K562 treated with DMSO at 1 percent for 4 hours (cell line): ENCODE measurements around the gene RAB41. TPM values are rescaled to one million over a fixed set of nuclear protein-coding genes. Genes with fewer than 3 reads are reported as not detected.

Experiments
- total RNA-seq: library from RNA; unstranded; fragments of 300-600 nt; gene quantifications from 2 replicates; pipeline ENCODE4 v1.2.3, GENCODE V29; 2022; ENCODE audit not compliant: insufficient read depth

The RAB41 gene
- total RNA-seq = not detected in 2 replicates

GRCh38 chrX:70281951-70282350 lies at the start of gene RAB41:
TSS of gene RAB41 (plus strand) at chrX:70282172. CDS start at chrX:70282218, 46 bp downstream.

DNA sequence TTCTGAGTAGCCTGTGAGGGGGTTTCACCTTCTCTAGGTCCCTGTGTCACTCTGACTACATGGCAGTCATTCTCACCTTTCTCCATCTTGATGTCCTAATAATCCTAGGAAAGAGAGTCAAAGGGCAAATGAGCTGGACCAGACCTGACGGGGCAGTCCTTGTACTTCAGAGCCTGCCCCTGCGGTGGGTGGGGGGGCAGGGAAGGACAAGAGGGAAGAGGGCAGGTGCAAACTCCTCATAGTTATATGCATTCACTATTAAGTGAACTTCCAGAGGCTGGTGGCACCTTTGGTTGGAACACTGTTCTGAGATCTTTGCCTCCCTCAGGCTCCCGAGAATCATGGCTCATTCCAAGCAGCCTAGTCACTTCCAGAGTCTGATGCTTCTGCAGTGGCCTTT lies 47.6 kb upstream of the RAB41 start, which contains the start of gene AWAT1:
Gene AWAT1 (plus strand): TSS at position 301 of the 400 bp plus-strand sequence. CDS start 41 bp downstream, at position 342.

DNA sequence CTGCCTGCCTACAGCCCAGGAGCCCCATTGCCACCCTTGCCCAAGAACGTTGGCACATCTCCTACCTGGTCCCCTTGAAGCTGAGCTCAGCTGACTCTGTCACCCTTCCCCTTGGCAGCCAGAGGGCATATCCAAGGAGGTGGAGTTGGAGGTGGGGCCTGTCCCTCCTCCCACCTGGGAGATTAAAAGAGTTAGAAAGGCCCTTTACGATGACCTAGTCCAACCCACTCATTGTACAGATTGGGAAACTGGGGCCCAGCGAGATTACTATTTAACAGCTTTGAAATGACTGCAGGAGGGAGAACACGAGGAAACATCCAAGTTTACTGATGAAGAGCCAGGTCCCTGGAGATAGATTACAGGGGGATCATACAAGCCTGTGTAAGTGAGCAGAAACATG lies 21.9 kb upstream of the RAB41 start, which contains the start of gene P2RY4:
Gene P2RY4 (minus strand): TSS at position 101 of the 400 bp plus-strand sequence. CDS start 580 bp downstream, outside the sequence.

DNA sequence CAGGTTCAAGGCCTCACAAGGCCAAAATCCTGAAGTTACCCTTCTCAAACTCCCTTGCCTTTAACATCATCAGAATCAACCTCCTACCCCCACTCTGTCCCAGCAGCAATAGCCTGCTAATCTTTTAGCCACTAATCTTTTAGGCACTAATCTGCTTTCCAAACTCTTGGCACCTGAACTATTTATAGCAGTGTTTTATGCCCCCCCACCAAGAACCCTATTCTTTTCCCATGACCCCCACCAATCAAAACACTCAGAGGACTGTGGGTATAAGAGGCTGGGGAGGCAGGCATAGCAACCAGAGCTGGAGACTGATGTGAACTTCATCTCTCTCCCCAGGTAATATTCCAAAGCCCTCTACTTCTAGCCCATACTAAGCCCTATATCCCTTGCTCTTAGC lies 13.9 kb upstream of the RAB41 start, which contains the start of gene ARR3:
Gene ARR3 (plus strand): TSS at position 301 of the 400 bp plus-strand sequence. CDS start 1,052 bp downstream, outside the sequence.

GRCh38 chrX:70289793-70290770 lies 8.1 kb downstream of the RAB41 start, which contains the start of the genes KIF4A and PDZD11:
TSS of gene KIF4A (plus strand) at chrX:70290104. CDS start at chrX:70290459, 355 bp downstream.
TSS of gene PDZD11 (minus strand) at chrX:70289927. CDS start at chrX:70289341, 586 bp downstream.

Other genes starting within 250 kb of the RAB41 start
- gene AWAT2, start 232.2 kb upstream of the RAB41 start, total RNA-seq = not detected in 2 replicates
- 0.64 and 1.4 TPM in 2 replicates for gene OTUD6A, start 219.7 kb upstream of the RAB41 start, total RNA-seq
- gene IGBP1, start 148.7 kb upstream of the RAB41 start, total RNA-seq = 83.2 and 85.7 TPM in 2 replicates
- gene DGAT2L6, start 104.7 kb upstream of the RAB41 start, total RNA-seq = not detected in 2 replicates
- gene AWAT1, start 47.5 kb upstream of the RAB41 start, total RNA-seq = not detected in 2 replicates
- gene P2RY4, start 22.0 kb upstream of the RAB41 start, total RNA-seq = not detected in 2 replicates
- not detected in 2 replicates for gene ARR3, start 13.8 kb upstream of the RAB41 start, total RNA-seq
- gene PDZD11, start 7.8 kb downstream of the RAB41 start, total RNA-seq = 21.6 and 25.1 TPM in 2 replicates
- 27.4 and 28.5 TPM in 2 replicates for gene KIF4A, start 7.9 kb downstream of the RAB41 start, total RNA-seq
- gene GDPD2, start 141.1 kb downstream of the RAB41 start, total RNA-seq = 0.38 TPM in 1 of 2 replicates, not detected in the other
- 2.8 and 7.3 TPM in 2 replicates for gene DLG3, start 162.7 kb downstream of the RAB41 start, total RNA-seq